Neural cell (in vitro differentiated cells): ENCODE measurements around the gene IFIT2. TPM values are rescaled to one million over a fixed set of nuclear protein-coding genes. Genes with fewer than 3 reads are reported as not detected.

Source experiments
- H2AFZ ChIP-seq: fragments of 200-600, 300-800 bp; sonication (generic), shearing (Covaris generic); 2 replicates; pipeline ENCODE4 v1.6.0; 2014; ENCODE audit warnings: low read depth, mild to moderate bottlenecking, antibody characterized with exemption, low read length, moderate library complexity
- H3F3A ChIP-seq: fragments of 200-600 bp; shearing (Covaris generic); 2 replicates; pipeline ENCODE4 v1.6.1; 2016; ENCODE audit warnings: mild to moderate bottlenecking, moderate library complexity, mixed read lengths, antibody characterized with exemption, low read length; ENCODE audit not compliant: insufficient read depth, poor library complexity, severe bottlenecking
- H3K27ac ChIP-seq: fragments of 200-600, 300-800 bp; sonication (generic), shearing (Covaris generic); 2 replicates; pipeline ENCODE4 v1.5.1; 2014; ENCODE audit warnings: mild to moderate bottlenecking, low read length, moderate library complexity
- H3K27me3 ChIP-seq: fragments of 300-800, 200-600 bp; sonication (generic), shearing (Covaris generic); 2 replicates; pipeline ENCODE4 v1.6.0; 2014; ENCODE audit warnings: mild to moderate bottlenecking, low read depth, low read length, moderate library complexity; ENCODE audit not compliant: insufficient read depth
- H3K36me3 ChIP-seq: fragments of 300-800, 200-600 bp; sonication (generic), shearing (Covaris generic); 2 replicates; pipeline ENCODE4 v1.5.1; 2014; ENCODE audit warnings: mild to moderate bottlenecking, antibody characterized with exemption, low read length, moderate library complexity; ENCODE audit not compliant: insufficient read depth
- H3K4me2 ChIP-seq: fragments of 300-800, 200-600 bp; sonication (generic), shearing (Covaris generic); 2 replicates; pipeline ENCODE4 v1.6.0; 2014; ENCODE audit warnings: mild to moderate bottlenecking, low read length
- H3K4me3 ChIP-seq: fragments of 300-800, 200-600 bp; sonication (generic), shearing (Covaris generic); 2 replicates; pipeline ENCODE4 v1.5.1; 2014; ENCODE audit warnings: mild to moderate bottlenecking, low read length, moderate library complexity
- H3K79me2 ChIP-seq: fragments of 200-600 bp; shearing (Covaris generic); replicated peaks from 2 replicates; pipeline ENCODE4 v1.6.0; 2014; ENCODE audit warnings: mild to moderate bottlenecking, low read length, moderate library complexity; ENCODE audit not compliant: insufficient read depth
- H3K9ac ChIP-seq: fragments of 300-800, 200-600 bp; sonication (generic), shearing (Covaris generic); 2 replicates; pipeline ENCODE4 v1.6.1; 2016; ENCODE audit warnings: mild to moderate bottlenecking, low read length, mixed read lengths
- H3K9me2 ChIP-seq: fragments of 200-600 bp; shearing (Covaris generic); 2 replicates; pipeline ENCODE4 v1.6.1; 2016; ENCODE audit warnings: mild to moderate bottlenecking, low read length, mixed read lengths; ENCODE audit not compliant: insufficient read depth
- H3K9me3 ChIP-seq: fragments of 200-600, 300-800 bp; sonication (generic), shearing (Covaris generic); 2 replicates; pipeline ENCODE4 v1.6.1; 2016; ENCODE audit warnings: mild to moderate bottlenecking, mixed run types, low read length, moderate library complexity, mixed read lengths
- H4K20me1 ChIP-seq: fragments of 200-600 bp; shearing (Covaris generic); 2 replicates; pipeline ENCODE4 v1.6.1; 2016; ENCODE audit warnings: mild to moderate bottlenecking, mixed run types; ENCODE audit not compliant: insufficient read depth
- EP300 ChIP-seq: fragments of 450-650 bp; conservative IDR thresholded peaks from 2 replicates; pipeline ENCODE4 v1.6.1; 2014; ENCODE audit warnings: antibody characterized with exemption, mild to moderate bottlenecking, moderate library complexity; ENCODE audit not compliant: poor library complexity, severe bottlenecking
- EZH2 ChIP-seq: fragments of 200-600, 300-800 bp; shearing (Covaris generic), sonication (generic); IDR thresholded peaks from 2 replicates; pipeline ENCODE4 v1.6.1; 2014; ENCODE audit warnings: antibody characterized with exemption, low read length, borderline replicate concordance, mild to moderate bottlenecking; ENCODE audit not compliant: insufficient read depth, poor library complexity, severe bottlenecking
- MXI1 ChIP-seq: fragments of 450-650 bp; conservative IDR thresholded peaks from 2 replicates; pipeline ENCODE4 v1.6.1; 2014; ENCODE audit warnings: antibody characterized with exemption, mild to moderate bottlenecking; ENCODE audit not compliant: poor library complexity, severe bottlenecking
- POLR2AphosphoS5 ChIP-seq: IDR thresholded peaks from 2 replicates; pipeline ENCODE4 v1.6.1; 2012
- RAD21 ChIP-seq: fragments of 450-650 bp; conservative IDR thresholded peaks from 2 replicates; pipeline ENCODE4 v1.6.1; 2014; ENCODE audit warnings: antibody characterized with exemption, mild to moderate bottlenecking, moderate library complexity
- SMC3 ChIP-seq: fragments of 450-650 bp; conservative IDR thresholded peaks from 2 replicates; pipeline ENCODE4 v1.6.1; 2014; ENCODE audit warnings: antibody characterized with exemption, mild to moderate bottlenecking, moderate library complexity; ENCODE audit not compliant: poor library complexity
- TAF1 ChIP-seq: IDR thresholded peaks from 2 replicates; pipeline ENCODE4 v1.6.1; 2012; ENCODE audit warnings: low read depth
- polyA plus RNA-seq: library from polyadenylated mRNA; depleted of rRNA; stranded (reverse); fragments of >200 nt; gene quantifications from 2 replicates; pipeline ENCODE4 v1.2.3, GENCODE V29; 2014
- TF ChIP-seq, protein P1 (sequence below): IDR thresholded peaks from 2 replicates; pipeline ENCODE4 v1.6.1; 2012; ENCODE audit warnings: borderline replicate concordance
- TF ChIP-seq, protein P2 (sequence below): fragments of 450-650 bp; IDR thresholded peaks from 2 replicates; pipeline ENCODE4 v1.5.1; 2014; ENCODE audit warnings: antibody characterized with exemption, mild to moderate bottlenecking, moderate library complexity; ENCODE audit not compliant: poor library complexity, severe bottlenecking

Gene IFIT2
- polyA plus RNA-seq, 1 donor from 2014 or later = 0.26 TPM

DNA sequence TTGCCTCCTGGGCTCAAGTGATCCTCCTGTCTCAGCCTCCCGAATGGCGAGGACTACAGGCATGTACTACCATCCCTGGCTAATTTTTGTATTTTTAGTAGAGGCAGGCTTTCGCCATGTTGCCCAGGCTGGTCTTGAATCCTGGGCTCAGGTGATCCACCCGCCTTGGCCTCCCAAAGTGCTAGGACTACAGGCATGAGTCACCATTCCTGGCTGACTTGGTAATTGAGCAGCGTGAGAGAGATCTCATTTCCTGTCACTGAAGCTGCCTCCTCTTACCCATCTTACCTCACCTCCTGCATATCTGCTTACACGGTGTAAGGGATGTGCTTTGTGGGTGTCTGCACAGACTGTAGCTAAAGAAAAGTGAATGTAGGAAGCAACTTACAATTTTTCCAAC is 35.6 kb downstream of the IFIT2 start:
- no peak overlapping the region for H2AFZ ChIP-seq
- H4K20me1 ChIP-seq = no peaks in the 10 kb centered on the region
- no peaks in the 10 kb centered on the region for H3K36me3 ChIP-seq
- H3K9ac ChIP-seq = no peak overlapping the region
- H3F3A ChIP-seq = no peaks in the 10 kb centered on the region
- no peak overlapping the region for H3K4me3 ChIP-seq
- TF ChIP-seq EP300 (no peak), POLR2AphosphoS5 (no peak), SMC3 (no peak), TAF1 (no peak), RAD21 (no peak), EZH2 (no peak), MXI1 (no peak)
- TF ChIP-seq, protein P1, sequence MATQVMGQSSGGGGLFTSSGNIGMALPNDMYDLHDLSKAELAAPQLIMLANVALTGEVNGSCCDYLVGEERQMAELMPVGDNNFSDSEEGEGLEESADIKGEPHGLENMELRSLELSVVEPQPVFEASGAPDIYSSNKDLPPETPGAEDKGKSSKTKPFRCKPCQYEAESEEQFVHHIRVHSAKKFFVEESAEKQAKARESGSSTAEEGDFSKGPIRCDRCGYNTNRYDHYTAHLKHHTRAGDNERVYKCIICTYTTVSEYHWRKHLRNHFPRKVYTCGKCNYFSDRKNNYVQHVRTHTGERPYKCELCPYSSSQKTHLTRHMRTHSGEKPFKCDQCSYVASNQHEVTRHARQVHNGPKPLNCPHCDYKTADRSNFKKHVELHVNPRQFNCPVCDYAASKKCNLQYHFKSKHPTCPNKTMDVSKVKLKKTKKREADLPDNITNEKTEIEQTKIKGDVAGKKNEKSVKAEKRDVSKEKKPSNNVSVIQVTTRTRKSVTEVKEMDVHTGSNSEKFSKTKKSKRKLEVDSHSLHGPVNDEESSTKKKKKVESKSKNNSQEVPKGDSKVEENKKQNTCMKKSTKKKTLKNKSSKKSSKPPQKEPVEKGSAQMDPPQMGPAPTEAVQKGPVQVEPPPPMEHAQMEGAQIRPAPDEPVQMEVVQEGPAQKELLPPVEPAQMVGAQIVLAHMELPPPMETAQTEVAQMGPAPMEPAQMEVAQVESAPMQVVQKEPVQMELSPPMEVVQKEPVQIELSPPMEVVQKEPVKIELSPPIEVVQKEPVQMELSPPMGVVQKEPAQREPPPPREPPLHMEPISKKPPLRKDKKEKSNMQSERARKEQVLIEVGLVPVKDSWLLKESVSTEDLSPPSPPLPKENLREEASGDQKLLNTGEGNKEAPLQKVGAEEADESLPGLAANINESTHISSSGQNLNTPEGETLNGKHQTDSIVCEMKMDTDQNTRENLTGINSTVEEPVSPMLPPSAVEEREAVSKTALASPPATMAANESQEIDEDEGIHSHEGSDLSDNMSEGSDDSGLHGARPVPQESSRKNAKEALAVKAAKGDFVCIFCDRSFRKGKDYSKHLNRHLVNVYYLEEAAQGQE = no peak
- TF ChIP-seq, protein P2, sequence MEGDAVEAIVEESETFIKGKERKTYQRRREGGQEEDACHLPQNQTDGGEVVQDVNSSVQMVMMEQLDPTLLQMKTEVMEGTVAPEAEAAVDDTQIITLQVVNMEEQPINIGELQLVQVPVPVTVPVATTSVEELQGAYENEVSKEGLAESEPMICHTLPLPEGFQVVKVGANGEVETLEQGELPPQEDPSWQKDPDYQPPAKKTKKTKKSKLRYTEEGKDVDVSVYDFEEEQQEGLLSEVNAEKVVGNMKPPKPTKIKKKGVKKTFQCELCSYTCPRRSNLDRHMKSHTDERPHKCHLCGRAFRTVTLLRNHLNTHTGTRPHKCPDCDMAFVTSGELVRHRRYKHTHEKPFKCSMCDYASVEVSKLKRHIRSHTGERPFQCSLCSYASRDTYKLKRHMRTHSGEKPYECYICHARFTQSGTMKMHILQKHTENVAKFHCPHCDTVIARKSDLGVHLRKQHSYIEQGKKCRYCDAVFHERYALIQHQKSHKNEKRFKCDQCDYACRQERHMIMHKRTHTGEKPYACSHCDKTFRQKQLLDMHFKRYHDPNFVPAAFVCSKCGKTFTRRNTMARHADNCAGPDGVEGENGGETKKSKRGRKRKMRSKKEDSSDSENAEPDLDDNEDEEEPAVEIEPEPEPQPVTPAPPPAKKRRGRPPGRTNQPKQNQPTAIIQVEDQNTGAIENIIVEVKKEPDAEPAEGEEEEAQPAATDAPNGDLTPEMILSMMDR = no peak
- no peak overlapping the region for H3K27ac ChIP-seq
- no peaks in the 10 kb centered on the region for H3K27me3 ChIP-seq
- H3K9me3 ChIP-seq = no peaks in the 10 kb centered on the region
- H3K4me2 ChIP-seq = no peak overlapping the region
- H3K9me2 ChIP-seq = no peaks in the 10 kb centered on the region
- no peaks in the 10 kb centered on the region for H3K79me2 ChIP-seq

DNA sequence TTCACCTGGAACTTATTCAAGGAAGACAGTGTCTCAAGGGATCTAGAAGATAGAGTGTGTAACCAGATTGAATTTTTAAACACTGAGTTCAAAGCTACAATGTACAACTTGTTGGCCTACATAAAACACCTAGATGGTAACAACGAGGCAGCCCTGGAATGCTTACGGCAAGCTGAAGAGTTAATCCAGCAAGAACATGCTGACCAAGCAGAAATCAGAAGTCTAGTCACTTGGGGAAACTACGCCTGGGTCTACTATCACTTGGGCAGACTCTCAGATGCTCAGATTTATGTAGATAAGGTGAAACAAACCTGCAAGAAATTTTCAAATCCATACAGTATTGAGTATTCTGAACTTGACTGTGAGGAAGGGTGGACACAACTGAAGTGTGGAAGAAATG is 36.9 kb downstream of the IFIT2 start:
- Histone ChIP-seq H3K4me2 (no peak overlapping the region), H3K27ac (no peak overlapping the region), H3K27me3 (no peaks in the 10 kb centered on the region), H2AFZ (no peak overlapping the region), H3K9me2 (no peaks in the 10 kb centered on the region), H3K36me3 (no peaks in the 10 kb centered on the region), H3F3A (peaks cover 3% of the 10 kb centered on the region), H4K20me1 (no peaks in the 10 kb centered on the region), H3K4me3 (no peak overlapping the region), H3K9ac (no peak overlapping the region), H3K9me3 (no peaks in the 10 kb centered on the region), H3K79me2 (no peaks in the 10 kb centered on the region)
- TF ChIP-seq POLR2AphosphoS5 (no peak), EZH2 (no peak), SMC3 (no peak), EP300 (no peak), MXI1 (no peak), RAD21 (no peak), TAF1 (no peak)
- TF ChIP-seq, protein P2 = no peak
- TF ChIP-seq, protein P1 = no peak
